ENCODE measurements around the gene DNAJB4.
"Not testable (repeated sequence)": the region's sequence is repeated elsewhere in the genome, so short reads cannot be mapped to it uniquely, and the experiment has no call there.

Gene DNAJB4

GRCh38 chr1:78004719-78005447 lies at the start of gene DNAJB4:
TSS of gene DNAJB4 (plus strand) at chr1:78004939. CDS start at chr1:78005111, 172 bp downstream.
- DNase-seq (ENCODE audit: low spot score): peak; percentile 80

GRCh38 chr1:77955709-77956108 lies 49.0 kb upstream of the DNAJB4 start:
- DNase-seq (ENCODE audit: low spot score): no peak

GRCh38 chr1:77956464-77956863 lies 48.3 kb upstream of the DNAJB4 start:
- no peak for DNase-seq (ENCODE audit: low spot score)

GRCh38 chr1:77958391-77958790 lies 46.3 kb upstream of the DNAJB4 start:
- no peak for DNase-seq (ENCODE audit: low spot score)

GRCh38 chr1:77958850-77959249 lies 45.9 kb upstream of the DNAJB4 start:
- DNase-seq (ENCODE audit: low spot score): no peak

- DNase-seq (ENCODE audit: low spot score): no peak
Measured at GRCh38 chr1:77961392-77961791, 43.3 kb upstream of the DNAJB4 start.

- no peak for DNase-seq (ENCODE audit: low spot score)
Measured at GRCh38 chr1:77966291-77966690, 38.4 kb upstream of the DNAJB4 start.

- DNase-seq (ENCODE audit: low spot score): no peak
Measured at GRCh38 chr1:77970192-77970591, 34.5 kb upstream of the DNAJB4 start.

GRCh38 chr1:77972080-77972479 lies 32.7 kb upstream of the DNAJB4 start:
- DNase-seq (ENCODE audit: low spot score): no peak

- DNase-seq (ENCODE audit: low spot score): no peak
Measured at GRCh38 chr1:77975386-77975785, 29.4 kb upstream of the DNAJB4 start.

- DNase-seq (ENCODE audit: low spot score): no peak
Measured at GRCh38 chr1:77975907-77976306, 28.8 kb upstream of the DNAJB4 start.

GRCh38 chr1:77976433-77977076 lies 28.2 kb upstream of the DNAJB4 start:
- no peak for DNase-seq (ENCODE audit: low spot score)

- no peak for DNase-seq (ENCODE audit: low spot score)
Measured at GRCh38 chr1:77977989-77978292, 26.8 kb upstream of the DNAJB4 start.

GRCh38 chr1:77978293-77978968 lies 26.3 kb upstream of the DNAJB4 start:
- peak; percentile 74 for DNase-seq (ENCODE audit: low spot score)

GRCh38 chr1:77978969-77979876 lies 25.5 kb upstream of the DNAJB4 start, which contains the start of gene FUBP1:
TSS of gene FUBP1 (minus strand) at chr1:77979072. CDS start at chr1:77979004, 68 bp downstream.
- peak; percentile 89 for DNase-seq (ENCODE audit: low spot score)

GRCh38 chr1:77983352-77983996 lies 21.3 kb upstream of the DNAJB4 start:
- DNase-seq (ENCODE audit: low spot score): not testable (repeated sequence)

- no peak for DNase-seq (ENCODE audit: low spot score)
Measured at GRCh38 chr1:77983997-77984355, 20.8 kb upstream of the DNAJB4 start.

GRCh38 chr1:77984629-77985028 lies 20.1 kb upstream of the DNAJB4 start:
- DNase-seq (ENCODE audit: low spot score): no peak

GRCh38 chr1:77986810-77987209 lies 17.9 kb upstream of the DNAJB4 start:
- no peak for DNase-seq (ENCODE audit: low spot score)

GRCh38 chr1:77987919-77988318 lies 16.8 kb upstream of the DNAJB4 start:
- no peak for DNase-seq (ENCODE audit: low spot score)

GRCh38 chr1:77989744-77990143 lies 15.0 kb upstream of the DNAJB4 start:
- DNase-seq (ENCODE audit: low spot score): no peak
